Measurements from ENCODE around the gene SMYD3.

GRCh38 chr1:246301553-246302250 is 205.4 kb downstream of the SMYD3 start:
- TF ChIP-seq, protein P1, sequence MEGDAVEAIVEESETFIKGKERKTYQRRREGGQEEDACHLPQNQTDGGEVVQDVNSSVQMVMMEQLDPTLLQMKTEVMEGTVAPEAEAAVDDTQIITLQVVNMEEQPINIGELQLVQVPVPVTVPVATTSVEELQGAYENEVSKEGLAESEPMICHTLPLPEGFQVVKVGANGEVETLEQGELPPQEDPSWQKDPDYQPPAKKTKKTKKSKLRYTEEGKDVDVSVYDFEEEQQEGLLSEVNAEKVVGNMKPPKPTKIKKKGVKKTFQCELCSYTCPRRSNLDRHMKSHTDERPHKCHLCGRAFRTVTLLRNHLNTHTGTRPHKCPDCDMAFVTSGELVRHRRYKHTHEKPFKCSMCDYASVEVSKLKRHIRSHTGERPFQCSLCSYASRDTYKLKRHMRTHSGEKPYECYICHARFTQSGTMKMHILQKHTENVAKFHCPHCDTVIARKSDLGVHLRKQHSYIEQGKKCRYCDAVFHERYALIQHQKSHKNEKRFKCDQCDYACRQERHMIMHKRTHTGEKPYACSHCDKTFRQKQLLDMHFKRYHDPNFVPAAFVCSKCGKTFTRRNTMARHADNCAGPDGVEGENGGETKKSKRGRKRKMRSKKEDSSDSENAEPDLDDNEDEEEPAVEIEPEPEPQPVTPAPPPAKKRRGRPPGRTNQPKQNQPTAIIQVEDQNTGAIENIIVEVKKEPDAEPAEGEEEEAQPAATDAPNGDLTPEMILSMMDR (IDR thresholded peaks at IDR 0.05; ENCODE audit: poor library complexity, severe bottlenecking): no peak
- TF ChIP-seq EZH2 (IDR thresholded peaks at IDR 0.05; ENCODE audit: borderline replicate concordance, insufficient read depth, low read length, poor library complexity, severe bottlenecking): no peak
- peak; percentile 6 for TF ChIP-seq POLR2AphosphoS5 (IDR thresholded peaks at IDR 0.05)

All from neural cell (in vitro differentiated cells).